GM19438 (cell line): ENCODE measurements around the gene SYNPO.

ENCODE experiments used
- ATAC-seq: cut with Tn5 transposase; IDR thresholded peaks from one replicate; pipeline ENCODE4 v1.9.1; 2021; ENCODE audit warnings: low read depth; ENCODE audit not compliant: unreplicated experiment

SYNPO gene

DNA sequence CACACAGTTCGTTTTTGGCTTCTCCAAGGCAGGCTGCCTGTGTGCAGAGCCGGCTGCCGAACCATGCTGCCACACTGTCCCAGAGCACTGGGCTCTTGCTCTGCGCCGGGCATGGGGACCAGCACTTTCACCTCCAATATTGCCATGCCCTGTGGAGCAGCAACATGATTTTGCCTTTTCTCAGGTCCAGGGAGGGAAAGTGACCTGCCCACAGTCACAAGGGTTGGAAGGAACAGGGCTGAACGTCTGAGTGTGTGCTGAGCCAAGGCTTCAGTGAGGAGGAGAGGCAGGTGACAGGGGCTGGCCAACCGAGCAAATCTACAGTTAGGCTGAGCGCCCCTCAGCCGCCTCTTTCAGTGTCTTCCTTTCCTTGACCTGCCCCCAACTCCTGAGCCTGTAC is 34.0 kb upstream of the SYNPO start:
- no peak for ATAC-seq

DNA sequence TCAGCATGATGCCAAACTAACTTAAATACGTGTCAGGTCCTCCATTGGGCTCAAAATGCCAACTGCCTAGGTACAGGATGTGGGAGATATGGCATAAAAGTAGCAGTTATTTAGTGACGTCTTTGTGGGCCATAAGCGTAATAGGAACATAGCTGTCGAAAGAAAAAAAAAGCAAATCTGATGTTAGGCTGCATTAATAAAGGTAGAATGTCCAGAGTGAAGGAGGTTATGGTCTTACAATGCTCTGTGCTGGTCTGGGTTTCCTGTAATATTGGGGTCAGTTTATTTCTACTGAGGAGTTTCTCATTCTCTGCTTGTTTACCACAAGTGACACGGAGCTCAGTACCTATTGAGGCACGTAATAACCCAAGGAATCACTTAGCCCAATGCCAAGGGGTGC is 33.4 kb upstream of the SYNPO start:
- no peak for ATAC-seq

DNA sequence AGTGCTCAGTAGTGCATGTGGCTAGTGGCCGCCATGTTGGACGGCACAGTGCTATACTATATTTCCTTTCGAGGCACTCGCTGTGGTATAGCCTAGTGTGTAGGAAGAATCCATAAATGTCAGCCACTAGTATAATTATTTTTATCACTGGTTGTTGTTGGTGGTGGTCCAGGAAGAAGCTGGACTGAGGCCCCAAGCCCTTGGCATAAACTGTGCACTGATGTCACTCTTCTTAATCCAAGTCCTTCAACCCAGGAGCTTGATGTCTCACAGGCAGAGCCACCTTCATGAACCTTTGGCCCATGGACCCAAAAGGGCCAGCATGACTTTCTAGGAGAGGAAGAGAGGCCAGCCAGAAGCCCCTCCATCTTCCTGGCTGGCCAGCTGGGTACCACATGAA is 32.5 kb upstream of the SYNPO start:
- no peak for ATAC-seq

DNA sequence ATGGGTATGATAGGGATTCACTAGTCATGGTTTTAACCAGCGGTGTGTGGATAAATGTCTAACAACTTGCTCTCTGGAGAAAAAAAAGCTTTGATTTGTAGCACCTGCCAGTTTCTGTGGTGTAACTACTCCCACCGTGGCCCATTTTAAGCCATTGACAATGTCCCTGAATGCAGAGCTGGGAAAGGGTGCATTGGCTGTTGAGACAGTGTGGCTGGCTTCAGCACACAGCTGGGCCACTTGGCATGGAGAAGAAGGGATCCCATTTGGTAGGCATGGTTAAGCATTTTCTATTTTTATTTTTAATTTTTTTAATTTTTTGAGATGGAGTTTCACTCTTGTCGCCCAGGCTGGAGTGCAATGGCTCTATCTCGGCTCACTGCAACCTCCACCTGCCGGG is 31.5 kb upstream of the SYNPO start:
- no peak for ATAC-seq

DNA sequence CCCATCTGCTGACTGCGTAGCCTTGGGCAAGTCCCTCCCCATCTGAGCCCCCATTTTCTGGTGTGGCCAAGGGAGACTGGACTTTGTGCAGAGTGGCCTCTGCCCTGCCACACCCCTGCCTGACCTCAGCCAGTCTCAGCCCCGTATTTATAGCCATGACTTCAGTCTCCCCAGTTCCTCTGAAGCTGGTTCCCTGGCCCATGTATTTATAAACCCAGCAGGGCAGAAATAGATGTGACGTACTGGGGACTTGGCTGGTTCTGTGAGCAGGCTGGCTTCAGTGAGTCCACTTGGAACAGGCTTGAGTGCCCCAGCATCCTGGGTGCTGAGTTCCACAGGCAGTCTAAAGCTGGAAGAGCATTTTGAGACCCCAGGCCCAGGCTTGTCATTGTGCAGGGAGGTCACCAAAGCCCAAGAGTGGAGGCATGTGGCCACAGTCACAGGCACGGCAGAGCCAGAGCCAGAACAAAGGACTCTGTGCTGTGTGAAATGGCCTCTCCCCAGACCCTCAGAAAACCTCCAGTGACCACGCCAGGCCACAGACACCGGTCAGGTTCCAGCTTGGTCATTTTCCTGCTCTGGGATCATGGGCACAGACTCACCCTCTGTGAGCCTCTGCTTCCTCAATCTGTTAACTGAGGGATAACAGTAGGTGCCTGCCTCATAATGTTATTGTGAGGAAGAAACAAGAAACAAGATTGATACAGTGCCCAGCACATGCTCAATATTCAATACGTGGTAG is 30.4 kb upstream of the SYNPO start:
- ATAC-seq, result no peak

DNA sequence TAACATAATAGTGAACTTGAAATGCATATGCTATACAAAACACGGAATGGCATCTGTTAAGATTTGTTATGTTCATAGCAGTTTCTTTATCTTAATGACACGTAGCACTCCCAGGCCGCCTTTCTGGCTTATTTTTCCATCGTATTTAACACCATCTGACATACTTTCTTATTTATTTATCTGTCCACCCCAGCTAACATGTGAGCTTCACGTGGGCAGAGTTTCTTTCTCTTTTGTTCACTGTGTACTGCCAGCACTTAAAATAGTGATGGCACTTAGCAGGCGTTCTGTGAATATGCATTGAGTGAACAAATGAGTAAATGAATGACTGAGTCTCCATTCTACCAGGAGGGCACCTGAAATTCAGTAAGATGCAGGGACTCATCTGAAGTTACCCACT is 29.4 kb upstream of the SYNPO start:
- no peak for ATAC-seq

DNA sequence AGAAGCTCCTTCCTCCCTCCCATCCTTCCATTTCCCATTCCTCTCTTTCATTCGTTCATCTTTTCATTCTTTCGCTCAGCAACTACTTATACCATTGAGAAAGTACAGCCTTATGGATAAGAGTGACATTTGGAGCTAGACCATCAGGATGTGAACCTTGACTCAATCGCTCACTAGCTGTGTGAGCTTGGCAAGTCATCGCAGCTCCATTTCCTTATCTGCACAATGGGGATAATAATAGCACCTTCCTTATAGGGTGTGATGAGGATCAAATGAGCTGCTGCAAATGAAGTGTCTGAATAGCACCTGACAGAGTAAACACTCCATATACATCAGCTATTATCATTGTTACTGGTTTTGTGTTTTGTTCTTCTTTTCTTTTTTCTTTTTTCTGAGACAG is 28.1 kb upstream of the SYNPO start:
- no peak for ATAC-seq

DNA sequence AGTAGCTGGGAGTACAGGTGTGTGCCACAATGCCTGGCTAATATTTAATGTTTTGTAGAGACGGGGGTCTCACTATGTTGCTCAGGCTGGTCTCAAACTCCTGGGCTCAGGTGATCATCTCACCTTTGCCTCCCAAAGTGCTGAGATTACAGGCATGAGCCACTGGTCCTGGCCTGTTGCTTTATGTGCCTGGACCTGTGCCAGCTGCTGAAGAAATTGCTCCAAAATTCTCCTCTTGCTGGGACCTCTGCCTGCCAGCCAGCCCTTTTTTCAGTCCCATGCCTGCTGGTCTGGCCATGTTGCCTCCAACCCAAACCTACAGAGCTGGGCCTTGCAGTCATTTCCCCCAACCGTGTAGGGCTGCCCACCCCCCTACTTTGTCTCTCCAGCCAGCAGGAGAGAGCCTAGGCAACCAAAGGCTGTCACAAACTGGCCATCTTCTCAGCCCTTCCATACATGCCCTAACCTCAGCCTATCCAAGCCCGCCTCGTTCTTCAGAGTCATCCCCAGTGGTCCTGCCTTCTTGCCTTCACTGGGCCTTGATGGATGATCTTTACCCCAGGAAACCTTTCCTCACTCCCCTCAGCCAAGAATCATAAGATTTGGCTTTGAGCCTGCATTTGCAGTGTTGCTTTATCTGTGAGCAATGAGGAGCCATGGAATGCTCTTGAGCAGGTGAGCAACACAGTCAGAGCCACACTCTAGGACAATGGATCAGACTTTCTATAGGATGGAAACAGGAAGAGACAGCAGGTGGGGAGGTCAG is 27.4 kb upstream of the SYNPO start:
- no peak for ATAC-seq

DNA sequence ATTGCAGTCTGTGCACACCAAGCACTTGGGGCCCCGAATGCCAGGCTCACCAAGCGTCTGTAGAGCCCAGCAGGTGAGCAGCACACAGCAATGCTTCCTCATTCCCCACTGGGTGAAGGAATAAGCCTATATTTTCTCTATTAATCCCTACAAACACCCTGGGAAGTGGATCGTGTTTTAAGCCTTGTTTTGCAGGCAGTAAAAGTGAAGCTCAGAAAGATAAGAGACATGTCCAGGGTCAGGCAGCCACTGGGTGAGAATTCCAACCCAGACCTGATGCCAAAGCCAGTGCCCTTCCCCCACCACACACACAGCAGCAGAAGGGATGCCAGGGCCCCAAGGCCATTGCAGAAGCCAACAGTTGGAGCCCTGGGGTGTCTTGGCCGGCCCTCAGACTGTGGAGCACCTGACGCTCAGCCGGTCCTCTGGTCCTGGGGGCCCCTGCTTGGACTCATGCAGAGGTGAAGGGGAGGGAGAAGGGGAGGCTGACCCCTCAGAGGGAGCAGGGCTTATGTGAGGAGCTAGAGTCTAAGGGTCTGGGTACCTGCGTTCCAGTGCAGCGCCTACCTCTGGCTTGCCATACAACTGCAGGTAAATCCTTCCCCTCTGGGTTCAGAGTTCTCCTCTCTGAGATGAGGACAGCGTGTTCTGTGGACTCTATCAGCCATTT is 26.3 kb upstream of the SYNPO start:
- no peak for ATAC-seq

DNA sequence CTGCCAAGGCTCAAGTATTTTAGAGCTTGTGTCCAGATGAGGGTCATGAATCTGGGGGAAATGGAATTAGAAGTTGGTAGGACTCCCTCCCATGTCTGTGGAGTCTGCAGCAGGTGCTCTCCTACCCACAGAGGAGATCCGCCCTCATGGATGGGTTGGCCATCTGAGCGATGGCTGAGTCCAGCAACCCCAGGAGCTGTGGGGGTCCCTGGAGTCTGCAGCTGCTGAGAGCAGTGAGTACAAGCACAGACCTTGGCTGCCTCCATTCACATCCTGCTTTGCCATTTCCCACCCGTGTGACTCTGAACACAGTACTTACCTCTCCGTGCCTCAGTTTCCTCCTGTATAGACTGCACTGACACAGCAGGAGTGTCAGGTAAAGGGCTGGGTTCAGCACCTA is 25.8 kb upstream of the SYNPO start:
- no peak for ATAC-seq

DNA sequence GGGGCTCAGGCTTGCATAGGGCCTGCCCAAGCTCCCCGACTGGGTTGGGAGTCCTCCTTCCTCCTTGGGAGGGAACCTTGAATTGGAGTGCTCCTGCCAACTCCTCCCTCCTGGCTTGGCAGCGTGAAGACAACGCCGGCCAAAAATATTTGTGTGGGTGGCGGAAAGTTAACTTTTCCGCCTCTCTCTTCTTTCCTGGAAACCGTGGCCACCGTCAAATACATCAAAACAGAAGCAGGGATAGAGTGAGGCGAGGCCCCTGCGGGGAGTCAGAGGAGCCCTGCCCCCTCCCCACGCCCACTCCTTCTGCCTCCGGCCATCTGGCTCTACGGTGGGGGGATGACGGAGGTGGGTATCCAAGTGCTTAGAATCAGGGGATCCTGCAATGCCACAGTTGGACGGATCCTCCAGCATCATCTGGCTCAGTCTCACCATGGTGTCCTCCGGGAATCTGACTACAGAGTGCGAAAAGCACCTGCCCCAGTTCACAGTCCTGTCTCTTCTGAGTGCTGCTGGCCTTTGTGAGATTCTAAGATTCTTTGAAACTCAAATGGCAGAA is 25.2 kb upstream of the SYNPO start:
- no peak for ATAC-seq

DNA sequence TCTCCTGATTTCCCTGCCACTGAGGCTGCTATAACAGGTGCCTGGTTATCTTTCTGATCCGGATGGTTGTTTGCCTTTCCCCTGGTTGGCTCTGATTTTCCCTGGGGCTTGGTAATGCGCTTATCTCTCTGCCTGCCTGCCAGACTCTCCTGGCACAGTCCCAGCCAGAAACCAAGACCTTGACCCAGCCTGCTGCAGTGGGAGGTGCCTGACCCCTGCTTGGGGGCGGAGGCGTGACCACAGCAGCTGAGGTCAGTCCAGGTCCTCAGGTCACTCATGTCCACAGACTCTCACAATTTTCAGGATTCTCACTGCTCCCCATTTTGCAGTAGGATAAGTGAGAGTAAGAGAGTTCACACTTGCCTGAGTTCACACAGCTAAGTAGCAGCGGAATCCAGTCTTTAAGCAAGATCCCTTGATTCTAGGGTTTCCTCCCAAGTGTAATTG is 24.4 kb upstream of the SYNPO start:
- no peak for ATAC-seq

DNA sequence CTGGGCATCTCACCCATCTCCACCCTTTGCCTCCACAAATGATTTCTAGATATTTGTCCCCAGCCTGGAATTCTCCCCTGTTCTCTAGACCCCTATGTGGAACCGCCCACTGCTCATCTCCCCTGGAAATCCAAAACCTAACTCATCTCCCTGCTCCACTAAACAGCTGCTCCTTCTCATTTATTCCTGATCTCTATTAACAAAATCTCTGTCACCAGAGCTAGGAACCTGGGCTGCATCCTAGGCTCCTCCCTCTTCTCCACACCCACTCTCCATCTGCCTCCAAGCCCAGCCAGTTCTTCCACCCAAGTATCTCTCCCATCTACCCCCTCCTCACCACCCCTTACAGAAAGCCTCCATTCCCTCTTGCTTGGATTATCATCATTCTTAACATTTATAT is 24.0 kb upstream of the SYNPO start:
- no peak for ATAC-seq

DNA sequence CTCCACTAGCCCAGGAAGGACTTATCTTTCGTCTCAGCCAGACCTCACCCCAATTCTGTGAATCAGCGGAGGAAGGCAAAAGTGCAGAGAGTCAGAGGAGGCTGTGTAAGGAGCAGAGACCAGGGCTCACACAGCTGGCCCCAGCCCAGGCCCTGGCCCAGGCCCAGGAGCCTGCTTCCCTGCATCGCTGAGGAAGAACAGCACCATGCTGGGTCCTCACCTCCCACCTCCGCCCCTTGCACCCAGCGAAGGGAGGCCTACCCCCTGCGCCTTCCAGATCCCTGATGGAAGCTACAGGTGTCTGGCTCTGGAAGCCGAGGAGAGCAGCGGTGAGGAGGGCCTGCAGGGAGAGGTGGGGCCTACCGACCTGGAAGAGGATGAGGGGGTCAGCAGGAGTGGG is 22.3 kb upstream of the SYNPO start:
- no peak for ATAC-seq

DNA sequence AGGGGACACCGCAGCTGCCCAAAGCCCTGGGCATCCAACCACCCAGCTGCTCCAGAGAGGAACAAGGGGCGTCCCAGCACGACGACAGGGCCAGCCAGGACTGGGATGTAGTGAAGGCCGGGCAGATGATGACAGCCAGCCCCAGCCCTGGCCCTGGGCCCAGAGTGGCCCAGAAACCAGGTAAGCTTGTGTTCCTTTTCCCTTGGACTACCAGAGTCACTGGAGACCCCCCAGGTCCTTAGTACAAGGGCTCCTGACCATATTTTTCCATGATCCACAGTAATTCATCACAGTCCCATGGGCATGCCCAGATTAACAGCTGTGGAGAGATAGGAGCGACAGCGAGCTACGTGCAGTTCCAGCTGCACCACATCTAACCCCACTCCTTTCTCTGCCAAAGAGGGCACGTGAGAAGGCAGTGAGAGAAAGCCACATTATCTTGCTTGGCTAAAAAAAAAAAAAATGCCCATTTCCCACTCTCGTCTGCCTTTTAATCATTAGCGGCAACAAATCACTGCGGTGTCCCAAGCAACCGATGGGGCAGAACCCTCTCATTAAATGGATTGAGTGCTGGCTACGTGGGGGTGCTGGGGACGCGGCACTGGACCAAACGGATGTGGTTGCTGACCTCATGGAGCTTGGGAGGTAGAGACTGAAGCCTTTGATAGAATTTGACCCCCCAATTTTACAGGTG is 21.7 kb upstream of the SYNPO start:
- ATAC-seq, result no peak

DNA sequence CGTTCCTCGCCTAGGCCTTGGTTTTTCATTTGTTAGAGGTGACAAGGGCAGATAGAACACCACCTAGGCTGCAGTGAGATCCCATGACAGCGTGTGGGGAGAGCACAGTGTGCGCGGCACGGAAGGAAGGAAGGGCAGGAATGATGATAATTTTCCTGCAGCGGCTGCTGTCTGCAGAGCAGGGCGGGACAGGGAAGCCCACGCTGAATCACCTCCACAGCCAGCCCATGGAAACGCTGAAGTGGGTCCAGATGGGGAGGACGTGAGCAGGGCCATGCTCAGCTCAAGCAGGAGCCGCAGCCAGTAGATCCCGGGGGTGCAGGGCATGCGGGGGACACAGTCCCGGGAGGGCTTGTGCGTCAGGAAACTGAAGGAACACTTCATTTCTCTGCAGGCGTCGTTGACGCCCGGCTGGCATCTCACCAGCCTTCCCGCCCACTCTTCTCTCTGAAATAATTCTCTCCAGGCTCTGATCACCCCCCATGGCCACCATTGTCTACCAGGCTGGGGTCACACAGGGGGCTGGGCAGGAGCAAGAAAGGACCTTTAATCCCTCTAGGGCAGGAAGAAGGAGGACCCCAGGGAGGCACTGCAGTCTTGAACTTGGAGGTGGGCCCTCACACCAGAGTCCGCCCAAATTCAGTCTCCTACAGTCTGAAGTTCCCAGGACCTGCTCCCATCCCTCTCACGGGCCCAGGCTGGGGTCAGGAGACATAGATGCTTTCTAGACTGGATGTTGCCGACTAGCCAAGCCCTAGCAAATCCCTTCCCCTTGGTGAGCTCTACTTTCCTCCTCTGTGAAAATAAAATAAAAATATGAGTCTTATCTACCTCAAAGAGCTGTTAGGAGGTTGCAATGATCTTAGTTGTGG is 20.9 kb upstream of the SYNPO start:
- ATAC-seq, result no peak

DNA sequence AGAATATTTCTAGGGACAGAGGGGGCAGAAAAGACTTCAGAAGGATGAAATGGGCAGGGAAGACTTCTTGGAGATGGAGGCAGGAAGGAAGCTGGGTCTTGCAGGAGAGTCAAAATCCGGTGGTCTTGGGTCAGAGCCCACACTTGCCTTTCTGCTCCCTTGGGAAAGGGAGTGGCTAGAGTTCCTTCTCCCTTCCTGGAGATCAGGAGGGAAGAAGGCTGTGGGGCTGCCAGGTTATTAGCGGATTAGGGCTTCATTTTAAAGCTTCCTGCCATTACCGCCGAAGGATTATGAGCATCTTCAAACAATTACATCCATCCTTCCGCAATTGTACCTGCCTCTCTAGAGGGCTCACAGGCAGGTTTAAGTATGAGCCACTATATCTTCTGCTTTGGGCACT is 19.2 kb upstream of the SYNPO start:
- ATAC-seq, result no peak

DNA sequence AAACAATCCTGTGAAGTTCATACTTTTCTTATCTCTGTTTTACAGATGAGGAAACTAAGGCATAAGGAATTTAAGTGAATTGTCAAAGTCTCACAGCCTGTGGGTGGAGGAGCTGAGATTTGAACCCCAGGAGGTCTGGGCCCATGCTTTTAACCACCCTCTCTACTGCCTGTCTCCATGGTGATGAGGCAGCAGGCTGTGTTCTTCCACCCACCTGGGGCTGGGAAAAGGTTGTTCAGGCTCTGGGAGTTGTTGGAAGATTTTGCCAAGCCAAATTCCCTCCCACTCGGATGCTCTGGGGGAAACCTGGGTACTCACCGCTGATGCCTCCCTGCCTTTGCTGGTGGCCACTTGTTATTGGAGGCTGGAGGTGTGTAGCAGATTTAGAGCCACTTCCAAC is 18.3 kb upstream of the SYNPO start:
- ATAC-seq, result no peak

DNA sequence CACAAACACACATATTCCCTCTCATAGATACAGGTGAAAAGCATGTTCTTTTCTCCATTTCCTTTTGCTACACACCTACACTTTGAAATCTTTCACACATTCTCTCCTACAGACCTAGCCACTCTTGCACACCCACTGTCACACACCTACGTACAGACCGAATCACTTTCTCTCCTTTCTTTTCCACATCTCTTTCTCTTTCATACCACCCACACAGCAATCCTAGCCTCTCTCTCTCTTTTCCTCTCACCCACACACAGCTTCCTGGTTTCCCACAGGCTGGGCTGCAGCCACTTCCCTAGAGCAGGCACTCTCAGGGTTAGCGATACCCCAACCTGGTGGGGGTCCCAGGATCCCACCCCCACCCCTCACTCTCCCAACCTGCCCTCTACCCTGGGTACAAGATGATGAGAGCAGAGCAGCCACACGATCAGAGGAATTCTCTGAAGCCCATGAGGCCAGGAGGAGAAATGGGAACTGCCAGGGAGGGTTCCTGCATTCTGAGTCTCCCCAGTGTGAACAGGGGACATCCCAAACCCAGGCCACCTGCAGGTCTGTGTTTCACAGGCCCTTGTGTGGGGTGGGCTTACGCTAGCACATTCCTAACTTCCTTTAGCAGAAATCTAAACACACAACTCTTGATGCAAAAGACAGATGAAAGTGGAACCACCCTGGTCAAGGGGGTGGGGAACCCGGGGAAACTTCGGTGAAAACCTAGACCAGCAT is 17.1 kb upstream of the SYNPO start:
- ATAC-seq, result no peak
